Fibroblast of pulmonary artery (primary cell): ENCODE results near the gene ASCL3.
A peak's percentile ranks its signal among the peaks of the same experiment; 100 is the strongest.
"Not testable (repeated sequence)": the region's sequence is repeated elsewhere in the genome, so short reads cannot be mapped to it uniquely, and the experiment has no call there.

ENCODE experiments used
- DNase-seq: peaks from one replicate; pipeline ENCODE4 v3.0.0-alpha.2; 2010; ENCODE audit warnings: low read depth
- H3K4me3 ChIP-seq: replicated peaks from 2 replicates; pipeline ENCODE4 v1.5.1; 2011; ENCODE audit warnings: low read depth, mild to moderate bottlenecking, control low read depth, low read length, moderate library complexity
- CTCF ChIP-seq: IDR thresholded peaks from 2 replicates; pipeline ENCODE4 v1.5.1; 2011; ENCODE audit warnings: mild to moderate bottlenecking, control low read depth, low read length, inconsistent platforms; ENCODE audit errors: missing control alignments

The ASCL3 gene

GRCh38 chr11:8947230-8947943 lies 4.6 kb upstream of the ASCL3 start:
- DNase-seq, result no peak
- no peak for TF ChIP-seq CTCF
- H3K4me3 ChIP-seq, result no peak overlapping the region

- DNase-seq, result no peak
These were observed 1.3 kb downstream of the ASCL3 start for GRCh38 chr11:8941341-8942103.

GRCh38 chr11:8937659-8938058 lies 5.2 kb downstream of the ASCL3 start:
- TF ChIP-seq CTCF, result no peak
- no peak for DNase-seq
- H3K4me3 ChIP-seq, result no peak overlapping the region

More at GRCh38 chr11:8941341-8942103, 1.3 kb downstream of the ASCL3 start:
- no peak for TF ChIP-seq CTCF
- H3K4me3 ChIP-seq, result no peak overlapping the region

- no peak overlapping the region for H3K4me3 ChIP-seq
- DNase-seq, result no peak
- TF ChIP-seq CTCF, result no peak
These were observed 5.7 kb downstream of the ASCL3 start for GRCh38 chr11:8937159-8937558.

GRCh38 chr11:8935789-8936188 lies 7.0 kb downstream of the ASCL3 start:
- not testable (repeated sequence) for H3K4me3 ChIP-seq, DNase-seq

- H3K4me3 ChIP-seq, result no peak overlapping the region
- TF ChIP-seq CTCF, result no peak
- DNase-seq, result peak; percentile 71
These were observed 7.9 kb downstream of the ASCL3 start for GRCh38 chr11:8934742-8935488.

GRCh38 chr11:8933931-8934330 lies 8.9 kb downstream of the ASCL3 start:
- peak; percentile 4 for TF ChIP-seq CTCF
- no peak for DNase-seq
- no peak overlapping the region for H3K4me3 ChIP-seq
